Measurements from ENCODE around the gene IDH3G. TPM values are rescaled to one million over a fixed set of nuclear protein-coding genes. Genes with fewer than 3 reads are reported as not detected.

Gene IDH3G
- total RNA-seq, 2 experiments from 2014 or later: 45.9 to 51.5 TPM

DNA sequence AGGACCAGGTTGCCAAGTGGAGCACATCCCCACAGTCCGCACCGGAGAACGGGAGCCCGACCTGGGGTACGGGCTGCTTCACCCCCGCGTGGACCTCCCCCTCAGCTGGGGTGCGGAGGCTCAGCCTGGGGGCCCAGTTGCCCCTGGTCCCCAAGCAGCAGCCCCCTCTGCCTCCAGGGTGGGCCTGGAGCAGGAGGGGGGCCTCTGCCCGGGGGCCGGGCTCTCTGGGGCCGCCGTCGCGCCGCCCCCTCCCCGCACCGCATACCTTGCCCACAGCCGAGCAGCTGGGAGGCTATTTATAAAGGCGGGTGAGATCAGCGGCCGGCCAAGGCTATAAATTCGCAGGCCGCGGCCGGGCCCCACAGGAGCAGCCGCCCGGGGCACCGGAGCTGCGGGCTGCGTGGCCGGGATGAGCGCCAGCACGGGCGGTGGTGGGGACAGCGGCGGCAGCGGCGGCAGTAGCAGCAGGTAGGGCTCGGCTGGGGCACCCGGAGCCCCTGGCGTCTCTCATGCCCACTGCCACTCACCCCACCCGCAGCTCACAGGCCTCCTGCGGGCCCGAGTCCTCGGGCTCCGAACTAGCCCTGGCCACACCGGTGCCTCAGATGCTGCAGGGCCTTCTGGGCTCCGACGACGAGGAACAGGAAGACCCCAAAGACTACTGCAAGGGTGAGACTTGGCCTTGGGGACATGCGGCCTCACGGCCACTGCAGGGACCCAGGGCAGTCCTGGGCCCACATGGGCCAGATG lies 13.3 kb downstream of the IDH3G start, which contains the start of gene SRPK3:
Gene SRPK3, plus strand, starts transcription at position 364 of the 750 bp plus-strand sequence. Its CDS starts 46 bp downstream, at position 410.
- Mint-ChIP-seq H3K9me3 (no peaks in the 10 kb centered on the region), H3K27me3 (peaks cover 8% of the 10 kb centered on the region), H3K36me3 (no peaks in the 10 kb centered on the region), H3K27ac (no peak within 1 kb of the TSS), H3K4me1 (ENCODE audit: low read depth) (peaks cover 3% of the 10 kb centered on the region), H3K4me3 (no peak within 1 kb of the TSS)
- CTCF ChIA-PET: no interaction called here
- intact Hi-C loops (cut with micrococcal nuclease): no loop called here
- POLR2A ChIA-PET: no interaction called here
- no peak for DNase-seq

DNA sequence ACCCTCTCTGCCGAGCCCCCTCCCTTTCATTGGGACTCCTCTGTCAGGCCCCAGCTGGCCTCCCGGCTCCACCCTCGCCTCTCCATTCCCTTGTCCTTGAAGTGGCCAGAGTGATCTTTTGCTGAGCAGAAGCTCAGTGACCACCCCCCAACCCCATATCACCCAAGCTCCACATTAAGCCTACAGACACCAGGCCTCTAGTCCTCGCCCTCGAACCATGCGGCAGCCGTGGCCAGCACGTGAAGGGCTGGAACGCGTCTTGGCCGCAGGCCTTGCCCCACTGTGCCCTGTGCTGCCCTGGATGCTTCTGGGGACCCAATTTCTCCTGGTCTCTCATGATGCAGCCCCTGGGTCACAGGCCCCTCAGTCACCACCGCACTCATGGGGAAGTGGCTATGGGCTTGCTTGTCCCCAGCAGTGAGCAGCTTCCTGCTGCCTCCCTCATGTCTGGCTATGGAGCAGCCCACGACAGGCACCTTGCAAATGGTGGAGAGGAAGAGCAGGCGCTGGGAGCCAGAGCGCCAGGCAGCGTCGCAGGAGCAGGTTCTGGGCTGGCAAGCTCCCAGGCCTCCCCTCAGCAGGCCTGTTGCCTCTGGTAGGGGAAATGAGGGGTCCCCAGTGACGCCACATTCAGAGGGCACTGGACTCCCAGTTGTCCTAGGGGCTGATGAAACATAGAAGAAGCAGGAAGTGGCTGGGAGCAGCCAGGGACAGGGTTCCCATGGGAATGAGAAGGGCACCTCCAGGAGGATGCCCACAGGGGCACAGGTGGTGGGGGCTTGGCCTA lies 14.1 kb downstream of the IDH3G start:
- Mint-ChIP-seq H3K4me1 (ENCODE audit: low read depth) (peaks cover 3% of the 10 kb centered on the region), H3K4me3 (no peak overlapping the region), H3K27me3 (peaks cover 8% of the 10 kb centered on the region), H3K27ac (no peak overlapping the region), H3K36me3 (no peaks in the 10 kb centered on the region), H3K9me3 (no peaks in the 10 kb centered on the region)
- DNase-seq: no peak
- ChIA-PET CTCF (no interaction called here), POLR2A (no interaction called here)
- intact Hi-C loops (cut with micrococcal nuclease): no loop called here

DNA sequence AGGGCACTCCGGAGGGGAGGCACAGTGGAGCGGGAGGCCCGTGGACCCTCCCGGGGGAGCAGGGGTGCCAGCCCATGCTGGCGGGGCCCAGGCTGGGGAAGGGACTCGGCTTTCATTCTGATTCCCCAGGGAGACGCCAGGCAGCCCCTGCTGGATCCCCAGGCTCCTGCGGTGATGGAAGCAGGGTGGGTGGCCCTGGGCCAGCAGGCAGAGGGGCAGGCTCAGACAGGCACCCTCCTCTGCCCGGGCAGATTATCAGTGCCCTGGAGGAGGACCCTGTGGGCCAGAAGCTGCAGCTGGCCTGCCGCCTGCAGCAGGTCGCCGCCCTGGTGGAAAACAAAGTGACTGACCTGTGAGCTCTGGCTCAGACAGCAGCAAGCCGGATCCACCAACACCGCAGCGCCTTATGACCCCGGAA lies 15.5 kb downstream of the IDH3G start:
- Mint-ChIP-seq H3K27me3 (peaks cover 8% of the 10 kb centered on the region), H3K9me3 (no peaks in the 10 kb centered on the region), H3K36me3 (no peaks in the 10 kb centered on the region), H3K27ac (no peak overlapping the region), H3K4me1 (ENCODE audit: low read depth) (peaks cover 3% of the 10 kb centered on the region), H3K4me3 (no peak overlapping the region)
- no peak for DNase-seq
- intact Hi-C loops (cut with micrococcal nuclease): no loop called here
- CTCF ChIA-PET: no interaction called here
- POLR2A ChIA-PET: no interaction called here

DNA sequence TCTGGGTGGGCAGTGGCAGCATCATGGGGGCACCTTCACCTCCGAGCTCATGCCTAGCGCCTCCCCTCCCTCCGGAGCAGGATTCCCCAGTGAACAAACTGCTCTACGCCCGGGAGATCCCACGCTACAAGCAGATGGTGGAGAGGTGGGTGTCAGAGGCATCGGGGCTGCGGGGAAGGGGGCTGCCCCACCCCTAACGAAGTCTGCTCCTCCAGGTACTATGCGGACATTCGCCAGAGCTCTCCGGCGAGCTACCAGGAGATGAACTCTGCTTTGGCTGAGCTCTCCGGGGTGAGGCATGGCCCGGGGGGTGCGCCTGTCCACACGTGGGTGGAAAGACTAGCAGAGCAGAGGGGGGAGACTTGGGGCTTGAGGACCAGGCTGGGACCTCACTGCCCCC lies 16.0 kb downstream of the IDH3G start:
- CTCF ChIA-PET: no interaction called here
- intact Hi-C loops (cut with micrococcal nuclease): no loop called here
- H3K27ac Mint-ChIP-seq: no peak overlapping the region
- no peak for DNase-seq
- H3K4me1 Mint-ChIP-seq (ENCODE audit: low read depth): peaks cover 3% of the 10 kb centered on the region
- no peaks in the 10 kb centered on the region for H3K9me3 Mint-ChIP-seq
- H3K36me3 Mint-ChIP-seq: no peaks in the 10 kb centered on the region
- no peak overlapping the region for H3K4me3 Mint-ChIP-seq
- POLR2A ChIA-PET: no interaction called here
- H3K27me3 Mint-ChIP-seq: peaks cover 8% of the 10 kb centered on the region

DNA sequence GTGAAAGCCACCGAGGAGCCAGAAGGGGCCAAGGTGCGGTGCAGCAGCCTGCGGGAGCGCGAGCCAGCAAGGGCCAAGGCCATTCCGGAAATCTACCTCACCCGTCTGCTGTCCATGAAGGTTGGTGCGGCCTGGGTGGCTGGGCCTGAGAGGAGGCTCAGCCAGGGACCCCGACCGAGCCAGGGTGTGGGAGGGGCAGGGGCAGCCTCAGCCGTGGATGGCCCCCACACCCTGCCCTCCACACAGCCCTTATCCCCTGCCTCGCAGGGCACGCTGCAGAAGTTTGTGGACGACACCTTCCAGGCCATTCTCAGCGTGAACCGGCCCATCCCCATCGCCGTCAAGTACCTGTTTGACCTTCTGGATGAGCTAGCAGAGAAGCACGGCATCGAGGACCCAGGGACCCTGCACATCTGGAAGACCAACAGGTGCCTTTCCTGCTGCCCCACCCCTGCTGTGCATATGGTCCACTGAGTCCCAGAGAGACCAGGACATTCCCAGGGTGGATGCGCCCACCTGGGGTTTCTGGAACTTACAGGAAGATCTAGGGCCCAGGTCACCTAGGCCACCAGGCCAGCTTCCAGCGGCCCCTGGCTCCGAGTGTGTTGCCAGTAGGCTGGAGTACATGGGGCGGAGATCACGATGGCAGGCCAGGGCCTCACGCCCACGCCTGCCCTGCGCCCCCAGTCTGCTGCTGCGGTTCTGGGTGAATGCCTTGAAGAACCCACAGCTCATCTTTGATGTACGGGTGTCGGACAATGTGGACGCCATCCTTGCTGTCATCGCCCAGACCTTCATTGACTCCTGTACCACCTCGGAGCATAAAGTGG lies 16.7 kb downstream of the IDH3G start:
- Mint-ChIP-seq H3K4me1 (ENCODE audit: low read depth) (peaks cover 3% of the 10 kb centered on the region), H3K36me3 (no peaks in the 10 kb centered on the region), H3K9me3 (no peaks in the 10 kb centered on the region), H3K4me3 (no peak overlapping the region), H3K27ac (no peak overlapping the region), H3K27me3 (peaks cover 8% of the 10 kb centered on the region)
- POLR2A ChIA-PET: no interaction called here
- intact Hi-C loops (cut with micrococcal nuclease): no loop called here
- DNase-seq: no peak
- CTCF ChIA-PET: no interaction called here

DNA sequence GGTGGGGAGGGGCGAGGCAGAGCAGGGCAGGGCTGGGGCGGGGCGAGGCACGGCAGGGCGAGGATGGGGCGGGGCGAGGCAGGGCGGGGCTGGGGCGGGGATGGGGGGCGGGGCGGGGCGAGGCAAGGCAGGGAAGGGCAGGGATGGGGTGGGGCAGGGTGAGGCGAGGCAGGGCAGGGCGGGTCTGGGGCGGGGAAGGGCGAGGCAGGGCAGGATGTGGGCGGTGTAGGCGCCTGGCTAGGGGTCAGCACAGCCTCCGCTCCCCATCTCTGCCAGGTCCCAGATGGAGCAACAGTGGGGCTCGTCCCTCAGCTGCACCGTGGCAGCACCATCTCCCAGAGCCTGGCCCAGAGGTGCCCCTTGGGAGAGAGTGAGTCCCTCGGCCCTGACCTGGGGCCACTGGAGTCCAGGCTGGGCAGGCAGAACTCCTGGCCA lies 17.5 kb downstream of the IDH3G start:
- no peaks in the 10 kb centered on the region for H3K36me3 Mint-ChIP-seq
- ChIA-PET CTCF (no interaction called here), POLR2A (no interaction called here)
- no peak overlapping the region for H3K27ac Mint-ChIP-seq
- intact Hi-C loops (cut with micrococcal nuclease): no loop called here
- peaks cover 8% of the 10 kb centered on the region for H3K27me3 Mint-ChIP-seq
- no peaks in the 10 kb centered on the region for H3K9me3 Mint-ChIP-seq
- DNase-seq: no peak
- peaks cover 3% of the 10 kb centered on the region for H3K4me1 Mint-ChIP-seq (ENCODE audit: low read depth)
- H3K4me3 Mint-ChIP-seq: no peak overlapping the region

DNA sequence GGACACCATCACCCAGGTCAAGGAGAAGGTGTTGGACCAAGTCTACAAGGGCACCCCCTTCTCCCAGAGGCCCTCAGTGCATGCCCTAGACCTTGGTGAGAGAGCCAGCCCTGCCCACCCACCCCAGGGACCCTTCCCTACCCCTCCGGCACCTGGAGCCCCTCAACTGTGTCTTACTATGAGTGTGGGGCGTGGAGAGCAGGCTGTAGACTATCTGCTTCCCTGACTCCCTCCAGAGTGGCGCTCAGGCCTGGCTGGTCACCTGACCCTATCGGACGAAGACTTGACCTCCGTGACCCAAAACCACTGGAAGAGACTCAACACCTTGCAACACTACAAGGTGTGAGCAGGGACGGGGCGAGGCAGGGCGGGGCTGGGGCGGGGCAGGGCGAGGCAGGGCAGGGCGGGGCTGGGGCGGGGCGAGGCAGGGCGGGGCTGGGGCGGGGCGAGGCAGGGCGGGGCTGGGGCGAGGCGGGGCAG lies 18.0 kb downstream of the IDH3G start:
- Mint-ChIP-seq H3K9me3 (no peaks in the 10 kb centered on the region), H3K4me1 (ENCODE audit: low read depth) (peaks cover 3% of the 10 kb centered on the region), H3K36me3 (no peaks in the 10 kb centered on the region), H3K27ac (no peak overlapping the region), H3K4me3 (no peak overlapping the region), H3K27me3 (peaks cover 8% of the 10 kb centered on the region)
- POLR2A ChIA-PET: no interaction called here
- no peak for DNase-seq
- intact Hi-C loops (cut with micrococcal nuclease): no loop called here
- CTCF ChIA-PET: no interaction called here

DNA sequence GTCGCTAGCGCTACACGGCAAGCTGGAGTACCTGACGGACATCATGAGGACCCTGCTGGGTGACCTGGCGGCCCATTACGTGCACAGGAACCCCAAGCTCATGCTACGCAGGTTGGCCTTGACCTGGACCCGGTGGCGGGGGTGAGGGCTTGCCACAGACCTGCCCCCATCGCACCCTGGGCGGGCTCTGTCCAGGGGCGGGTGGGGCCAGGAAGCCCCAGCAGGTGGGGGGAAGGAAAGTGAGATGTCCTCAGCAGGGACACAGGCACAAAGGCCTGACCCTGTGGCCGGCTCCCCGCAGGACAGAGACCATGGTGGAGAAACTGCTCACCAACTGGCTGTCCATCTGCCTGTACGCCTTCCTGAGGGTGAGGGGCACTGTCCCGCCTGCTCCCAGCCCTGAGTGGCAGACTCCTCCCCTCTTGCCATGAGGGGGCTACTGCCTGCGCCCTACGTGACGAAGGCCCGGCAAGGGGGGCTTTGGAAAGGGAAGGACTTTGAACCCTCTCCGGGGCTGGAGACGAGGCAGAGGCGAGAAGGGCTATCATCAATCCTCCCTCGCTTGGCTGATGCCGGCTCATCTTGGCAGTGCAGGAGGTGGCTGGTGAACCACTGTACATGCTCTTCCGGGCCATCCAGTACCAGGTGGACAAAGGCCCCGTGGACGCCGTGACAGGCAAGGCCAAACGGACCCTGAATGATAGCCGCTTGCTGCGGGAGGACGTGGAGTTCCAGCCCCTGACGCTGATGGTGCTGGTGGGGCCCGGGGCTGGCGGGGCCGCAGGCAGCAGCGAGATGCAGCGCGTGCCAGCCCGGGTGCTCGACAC lies 18.7 kb downstream of the IDH3G start:
- Mint-ChIP-seq H3K27me3 (peaks cover 8% of the 10 kb centered on the region), H3K36me3 (no peaks in the 10 kb centered on the region), H3K4me1 (ENCODE audit: low read depth) (peaks cover 3% of the 10 kb centered on the region), H3K9me3 (no peaks in the 10 kb centered on the region), H3K27ac (no peak overlapping the region), H3K4me3 (no peak overlapping the region)
- no peak for DNase-seq
- intact Hi-C loops (cut with micrococcal nuclease): no loop called here
- CTCF ChIA-PET: no interaction called here
- POLR2A ChIA-PET: no interaction called here

DNA sequence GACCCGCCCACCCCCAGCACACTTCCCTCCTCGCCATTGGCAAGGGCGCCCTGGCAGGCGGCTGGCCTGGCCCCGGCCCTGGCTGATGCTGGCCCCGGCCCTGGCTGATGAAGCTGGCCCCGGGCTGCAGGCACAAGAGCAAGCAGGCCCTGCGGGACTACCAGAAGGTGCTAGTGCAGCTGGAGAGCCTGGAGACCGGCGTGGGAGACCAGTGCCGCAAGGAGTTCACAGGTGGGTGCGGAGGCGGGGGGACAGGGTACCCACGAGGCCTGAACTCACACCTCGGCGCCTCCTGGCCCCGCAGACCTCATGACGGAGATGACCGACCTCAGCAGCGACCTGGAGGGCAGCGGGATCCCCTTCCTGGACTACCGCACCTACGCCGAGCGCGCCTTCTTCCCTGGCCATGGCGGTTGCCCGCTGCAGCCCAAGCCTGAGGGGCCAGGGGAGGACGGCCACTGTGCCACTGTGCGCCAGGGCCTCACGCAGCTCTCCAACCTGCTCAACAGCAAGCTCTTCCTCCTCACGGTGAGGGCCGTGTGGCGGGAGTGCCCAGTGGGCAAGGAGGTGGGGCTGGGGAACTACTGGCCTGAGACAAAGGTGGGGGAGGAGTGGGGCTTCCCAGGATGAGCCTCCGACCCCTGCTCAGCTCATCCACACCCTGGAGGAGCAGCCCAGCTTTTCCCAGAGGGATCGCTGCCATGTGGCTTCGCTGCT lies 19.4 kb downstream of the IDH3G start:
- intact Hi-C loops (cut with micrococcal nuclease): no loop called here
- ChIA-PET CTCF (no interaction called here), POLR2A (no interaction called here)
- peaks cover 2% of the 10 kb centered on the region for H3K27me3 Mint-ChIP-seq
- no peak overlapping the region for H3K27ac Mint-ChIP-seq
- H3K4me1 Mint-ChIP-seq (ENCODE audit: low read depth): no peaks in the 10 kb centered on the region
- DNase-seq: no peak
- H3K36me3 Mint-ChIP-seq: no peaks in the 10 kb centered on the region
- H3K9me3 Mint-ChIP-seq: no peaks in the 10 kb centered on the region
- no peak overlapping the region for H3K4me3 Mint-ChIP-seq

DNA sequence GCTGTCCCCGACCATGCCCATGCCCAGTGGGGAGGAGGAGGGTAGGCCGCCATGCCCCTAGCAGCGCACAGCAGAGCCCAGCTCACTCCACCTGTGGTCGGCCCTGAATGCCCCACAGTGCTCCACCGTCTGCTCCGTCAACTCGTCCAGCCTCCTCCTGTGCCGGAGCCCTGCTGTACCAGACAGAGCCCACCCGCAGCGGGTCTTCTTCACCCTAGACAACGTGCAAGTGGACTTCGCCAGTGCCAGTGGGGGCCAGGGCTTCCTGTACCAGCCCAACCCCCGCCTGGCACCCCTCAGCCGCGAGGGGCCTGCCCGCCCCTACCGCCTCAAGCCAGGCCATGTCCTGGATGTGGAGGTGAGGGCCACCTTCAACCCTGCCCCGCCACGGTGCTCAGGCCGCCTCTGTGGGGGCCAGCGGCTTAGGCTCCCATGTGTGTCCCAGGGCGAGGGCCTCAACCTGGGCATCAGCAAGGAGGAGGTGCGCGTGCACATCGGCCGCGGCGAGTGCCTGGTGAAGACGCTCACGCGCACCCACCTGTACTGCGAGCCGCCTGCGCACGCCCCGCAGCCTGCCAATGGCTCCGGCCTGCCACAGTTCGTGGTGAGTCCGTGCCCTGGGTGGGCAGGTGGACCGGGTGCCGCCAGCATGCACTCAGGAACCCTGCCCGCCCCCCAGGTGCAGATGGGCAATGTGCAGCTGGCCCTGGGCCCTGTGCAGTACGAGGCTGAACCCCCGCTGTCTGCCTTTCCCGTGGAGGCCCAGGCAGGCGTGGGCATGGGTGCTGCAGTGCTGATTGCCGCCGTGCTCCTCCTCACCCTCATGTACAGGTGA lies 20.2 kb downstream of the IDH3G start:
- H3K36me3 Mint-ChIP-seq: no peaks in the 10 kb centered on the region
- ChIA-PET CTCF (no interaction called here), POLR2A (no interaction called here)
- H3K9me3 Mint-ChIP-seq: no peaks in the 10 kb centered on the region
- no peaks in the 10 kb centered on the region for H3K4me1 Mint-ChIP-seq (ENCODE audit: low read depth)
- intact Hi-C loops (cut with micrococcal nuclease): no loop called here
- H3K4me3 Mint-ChIP-seq: no peak overlapping the region
- no peak overlapping the region for H3K27ac Mint-ChIP-seq
- DNase-seq: no peak
- H3K27me3 Mint-ChIP-seq: no peaks in the 10 kb centered on the region

DNA sequence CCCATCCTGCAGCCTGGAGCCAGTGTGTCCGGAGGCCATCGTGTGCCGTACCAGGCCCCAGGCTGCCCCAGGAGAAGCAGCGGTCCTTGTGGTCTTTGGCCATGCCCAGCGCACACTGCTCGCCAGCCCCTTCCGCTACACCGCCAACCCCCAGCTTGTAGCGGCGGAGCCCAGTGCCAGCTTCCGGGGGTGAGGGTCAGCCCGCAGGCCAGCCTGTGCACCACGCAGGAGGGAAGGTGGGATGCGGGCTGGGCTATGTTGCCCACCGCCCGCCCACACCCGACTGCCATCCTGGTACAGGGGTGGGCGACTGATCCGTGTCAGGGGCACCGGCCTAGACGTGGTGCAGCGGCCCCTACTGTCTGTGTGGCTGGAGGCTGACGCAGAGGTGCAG lies 21.0 kb downstream of the IDH3G start:
- no peak for DNase-seq
- Mint-ChIP-seq H3K4me1 (ENCODE audit: low read depth) (no peaks in the 10 kb centered on the region), H3K27me3 (no peaks in the 10 kb centered on the region), H3K4me3 (no peak overlapping the region), H3K36me3 (no peaks in the 10 kb centered on the region), H3K27ac (no peak overlapping the region), H3K9me3 (no peaks in the 10 kb centered on the region)
- ChIA-PET CTCF (no interaction called here), POLR2A (no interaction called here)
- intact Hi-C loops (cut with micrococcal nuclease): no loop called here

Data from activated CD4-positive, alpha-beta memory T cell treated with anti-CD3 and anti-CD28 coated beads for 36 hours (primary cell).